Renal cortical epithelial cell (primary cell): Measurements from ENCODE around the gene SCD. TPM values are rescaled to one million over a fixed set of nuclear protein-coding genes. Genes with fewer than 3 reads are reported as not detected.
A peak's percentile ranks its signal among the peaks of the same experiment; 100 is the strongest.
"Not testable (repeated sequence)": the region's sequence is repeated elsewhere in the genome, so short reads cannot be mapped to it uniquely, and the experiment has no call there.

Experiments
- DNase-seq: peaks from one replicate; pipeline ENCODE4 v3.0.0-alpha.2; 2011; ENCODE audit warnings: low read depth
- total RNA-seq: library from RNA; depleted of rRNA; stranded (reverse); fragments of >200 nt; gene quantifications from 2 replicates; pipeline ENCODE4 v1.2.3, GENCODE V29; 2014

The SCD gene
- total RNA-seq, 1 donor from 2014 or later = 44.7 TPM

GRCh38 chr10:100362570-100363496 is 15.8 kb downstream of the SCD start:
- peak; percentile 67 for DNase-seq

GRCh38 chr10:100364175-100364574 is 17.1 kb downstream of the SCD start:
- no peak for DNase-seq

- peak; percentile 98 for DNase-seq
Measured at GRCh38 chr10:100364735-100365391, 17.8 kb downstream of the SCD start.

GRCh38 chr10:100368721-100369120 is 21.7 kb downstream of the SCD start:
- DNase-seq = no peak

- DNase-seq = peak; percentile 83
Measured at GRCh38 chr10:100370714-100371481, 23.9 kb downstream of the SCD start.

GRCh38 chr10:100371482-100372027 is 24.5 kb downstream of the SCD start:
- DNase-seq = no peak

- DNase-seq = no peak
Measured at GRCh38 chr10:100372415-100373297, 25.6 kb downstream of the SCD start.

- peak; percentile 99 for DNase-seq
Measured at GRCh38 chr10:100373298-100374199, 26.5 kb downstream of the SCD start.

GRCh38 chr10:100374200-100374655 is 27.2 kb downstream of the SCD start:
- no peak for DNase-seq

GRCh38 chr10:100374677-100375353 is 27.8 kb downstream of the SCD start:
- not testable (repeated sequence) for DNase-seq

- not testable (repeated sequence) for DNase-seq
Measured at GRCh38 chr10:100376656-100377055, 29.6 kb downstream of the SCD start.

GRCh38 chr10:100377830-100378229 is 30.8 kb downstream of the SCD start:
- DNase-seq = no peak

GRCh38 chr10:100380400-100380799 is 33.4 kb downstream of the SCD start:
- no peak for DNase-seq

- DNase-seq = no peak
Measured at GRCh38 chr10:100382553-100382952, 35.5 kb downstream of the SCD start.

GRCh38 chr10:100383251-100383650 is 36.2 kb downstream of the SCD start:
- no peak for DNase-seq

- no peak for DNase-seq
Measured at GRCh38 chr10:100391163-100392002, 44.4 kb downstream of the SCD start.

- DNase-seq = no peak
Measured at GRCh38 chr10:100392686-100393003, 45.6 kb downstream of the SCD start.

- DNase-seq = no peak
Measured at GRCh38 chr10:100395626-100396025, 48.6 kb downstream of the SCD start.
